ENCODE measurements around the gene KYNU.

- TF ChIP-seq CTCF (conservative IDR thresholded peaks at IDR 0.05 in 1 of 2, IDR thresholded peaks at IDR 0.05 in 1 of 2; ENCODE audit: low read depth in 1 of 2, low read length in 2 of 2), result no peak
- no peak for TF ChIP-seq EZH2 (IDR thresholded peaks at IDR 0.05; ENCODE audit: low read length, missing control alignments)
These were observed 119.8 kb downstream of the KYNU start for GRCh38 chr2:142997231-142997630.

Data from fibroblast of lung (primary cell).